Vagina (tissue), 2 donors: ENCODE measurements around the gene ZNF83. TPM values are rescaled to one million over a fixed set of nuclear protein-coding genes. Genes with fewer than 3 reads are reported as not detected.
"Not testable (repeated sequence)": the region's sequence is repeated elsewhere in the genome, so short reads cannot be mapped to it uniquely, and the experiment has no call there.

Source experiments
- DNase-seq, 2 donors: peaks; one replicate each; pipeline ENCODE4 v3.0.0-alpha.2; 2017; ENCODE audit errors: extremely low spot score in 2 of 2
- H3K27ac ChIP-seq: fragments of 200-600 bp; sonication (generic); one replicate; pipeline ENCODE4 v1.5.1; 2019
- H3K27me3 ChIP-seq: fragments of 200-600 bp; sonication (generic); one replicate; pipeline ENCODE4 v1.5.1; 2019
- H3K36me3 ChIP-seq, 2 donors: fragments of 200-600 bp; sonication (generic); one replicate each; pipeline ENCODE4 v1.5.1; 2017 to 2019
- H3K4me1 ChIP-seq: fragments of 200-600 bp; sonication (generic); one replicate; pipeline ENCODE4 v1.5.1; 2019
- H3K4me3 ChIP-seq, 2 donors: fragments of 200-600 bp; sonication (generic); 1 replicate in 1 of 2; 2 replicates in 1 of 2; pipeline ENCODE4 v1.5.1; 2016 to 2019
- H3K9me3 ChIP-seq: fragments of 200-600 bp; sonication (generic); one replicate; pipeline ENCODE4 v1.5.1; 2019
- POLR2A ChIP-seq, 2 donors: fragments of 450-650 bp; IDR thresholded peaks; one replicate each; pipeline ENCODE4 v1.6.1; 2017; ENCODE audit warnings: antibody characterized with exemption in 2 of 2, mild to moderate bottlenecking in 2 of 2, moderate library complexity in 2 of 2
- POLR2AphosphoS5 ChIP-seq, 2 donors: sonication (generic); formaldehyde crosslinking; IDR thresholded peaks; one replicate each; pipeline ENCODE4 v1.9.0; 2017; ENCODE audit warnings: antibody characterized with exemption in 2 of 2, mild to moderate bottlenecking in 2 of 2, low read depth in 1 of 2; ENCODE audit not compliant: insufficient read depth in 1 of 2
- intact Hi-C: fragments of 100-400 bp; cut with DNase I; formaldehyde crosslinking; loops from one replicate; pipeline ENCODE4 v1.15.1; 2023
- total RNA-seq: library from RNA; depleted of rRNA; stranded (reverse); fragments of >200 nt; gene quantifications from one replicate; pipeline ENCODE4 v1.2.3, GENCODE V29; 2016
- TF ChIP-seq, protein P1 (sequence below), 3 experiments: fragments of 450-650 bp in 2 of 3; fragments of 200-600 bp in 1 of 3; sonication (generic) in 1 of 3; IDR thresholded peaks; one replicate each; pipeline ENCODE4 v1.5.1; 2017 to 2019; ENCODE audit warnings: antibody characterized with exemption in 3 of 3, mild to moderate bottlenecking in 2 of 3, moderate library complexity in 2 of 3

Gene ZNF83
- 78.6 TPM for total RNA-seq

DNA sequence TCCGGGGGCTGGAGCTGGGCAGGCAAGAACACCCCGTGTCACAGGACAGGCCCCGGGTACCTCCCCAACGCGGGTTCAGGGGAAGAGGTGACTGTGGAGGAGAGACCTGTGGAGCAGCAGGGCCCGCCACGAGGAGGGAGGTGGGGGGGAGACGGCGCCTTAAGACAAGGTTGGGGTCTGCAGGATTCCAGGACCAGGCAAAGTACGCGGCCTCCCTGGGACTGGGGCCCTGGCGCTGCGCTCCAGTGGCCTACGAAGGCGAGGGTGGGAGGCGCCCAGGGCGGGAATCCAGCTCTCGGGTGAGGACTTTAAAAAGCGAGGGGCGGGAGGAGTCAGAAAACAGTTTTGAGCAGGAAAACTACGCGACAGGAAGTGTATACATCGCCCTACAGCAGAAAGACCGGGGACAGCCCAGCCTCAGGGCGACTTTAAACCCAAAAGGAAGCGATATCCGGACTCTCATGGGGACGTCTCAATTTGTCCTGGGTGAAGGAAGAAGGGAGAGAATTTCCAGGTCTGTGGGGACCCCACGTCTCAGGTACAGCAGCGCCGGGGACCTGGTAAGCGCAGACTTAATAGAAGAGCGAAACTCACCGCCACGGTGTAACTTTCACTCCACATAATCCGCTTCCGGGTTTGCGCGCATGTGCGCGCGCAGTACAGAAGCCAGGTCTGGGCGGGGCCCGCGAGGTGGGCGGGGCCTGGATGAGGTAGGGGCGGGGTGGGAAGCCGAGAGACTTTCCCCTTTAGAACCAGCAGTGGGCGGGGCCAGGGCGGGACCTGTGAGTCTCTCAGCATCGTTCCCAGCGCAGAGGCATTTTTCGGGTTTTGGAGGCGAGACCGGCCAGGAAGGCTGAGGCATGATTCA is at the start of gene ZNF83:
Gene ZNF83 (minus strand): TSS at position 638 of the 868 bp plus-strand sequence.
- Histone ChIP-seq H3K9me3 (no peaks in the 10 kb centered on the region), H3K36me3 (peaks cover 0 to 5% of the 10 kb centered on the region in 2 donors), H3K4me3 (peak within 1 kb of the TSS; percentile 50 to 69), H3K27ac (peak within 1 kb of the TSS; percentile 78), H3K27me3 (no peaks in the 10 kb centered on the region), H3K4me1 (peaks cover 15% of the 10 kb centered on the region)
- peak; percentile 95 to 98 for DNase-seq
- TF ChIP-seq POLR2AphosphoS5 (IDR thresholded peaks at IDR 0.05; ENCODE audit: insufficient read depth in 1 of 2, low read depth in 1 of 2) (peak; percentile 68 to 88), POLR2A (IDR thresholded peaks at IDR 0.05) (peak in 1 of 2 donors; percentile 33)
- TF ChIP-seq, protein P1, sequence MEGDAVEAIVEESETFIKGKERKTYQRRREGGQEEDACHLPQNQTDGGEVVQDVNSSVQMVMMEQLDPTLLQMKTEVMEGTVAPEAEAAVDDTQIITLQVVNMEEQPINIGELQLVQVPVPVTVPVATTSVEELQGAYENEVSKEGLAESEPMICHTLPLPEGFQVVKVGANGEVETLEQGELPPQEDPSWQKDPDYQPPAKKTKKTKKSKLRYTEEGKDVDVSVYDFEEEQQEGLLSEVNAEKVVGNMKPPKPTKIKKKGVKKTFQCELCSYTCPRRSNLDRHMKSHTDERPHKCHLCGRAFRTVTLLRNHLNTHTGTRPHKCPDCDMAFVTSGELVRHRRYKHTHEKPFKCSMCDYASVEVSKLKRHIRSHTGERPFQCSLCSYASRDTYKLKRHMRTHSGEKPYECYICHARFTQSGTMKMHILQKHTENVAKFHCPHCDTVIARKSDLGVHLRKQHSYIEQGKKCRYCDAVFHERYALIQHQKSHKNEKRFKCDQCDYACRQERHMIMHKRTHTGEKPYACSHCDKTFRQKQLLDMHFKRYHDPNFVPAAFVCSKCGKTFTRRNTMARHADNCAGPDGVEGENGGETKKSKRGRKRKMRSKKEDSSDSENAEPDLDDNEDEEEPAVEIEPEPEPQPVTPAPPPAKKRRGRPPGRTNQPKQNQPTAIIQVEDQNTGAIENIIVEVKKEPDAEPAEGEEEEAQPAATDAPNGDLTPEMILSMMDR (IDR thresholded peaks at IDR 0.05): no peak
- intact Hi-C loops: no loop called here

DNA sequence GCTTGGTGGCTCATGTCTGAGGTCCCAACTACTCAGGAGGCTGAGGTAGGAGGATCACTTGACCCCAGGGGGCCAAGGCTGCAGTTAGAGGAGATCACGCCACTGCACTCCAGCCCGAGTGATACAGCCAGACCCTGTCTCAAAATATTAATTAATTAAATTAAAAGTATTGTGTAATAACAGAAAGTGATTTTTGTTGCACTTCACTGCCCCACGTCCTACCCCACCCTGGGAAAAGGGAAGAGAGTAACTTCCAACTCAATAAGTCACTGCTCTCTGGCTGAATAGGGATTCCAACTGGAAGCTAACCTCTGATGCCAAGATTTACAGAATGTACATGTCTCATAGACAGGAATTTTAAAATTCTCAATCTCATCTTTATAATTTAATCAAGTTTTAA is 49.5 kb upstream of the ZNF83 start:
- no peak overlapping the region for H3K4me3 ChIP-seq
- H3K9me3 ChIP-seq: no peaks in the 10 kb centered on the region
- intact Hi-C loops: no loop called here
- no peaks in the 10 kb centered on the region for H3K27me3 ChIP-seq
- H3K4me1 ChIP-seq: peaks cover 19% of the 10 kb centered on the region
- no peaks in the 10 kb centered on the region for H3K36me3 ChIP-seq
- DNase-seq: no peak
- TF ChIP-seq POLR2A (IDR thresholded peaks at IDR 0.05): no peak
- TF ChIP-seq, protein P1 (IDR thresholded peaks at IDR 0.05): no peak
- TF ChIP-seq POLR2AphosphoS5 (IDR thresholded peaks at IDR 0.05; ENCODE audit: insufficient read depth in 1 of 2, low read depth in 1 of 2): no peak
- no peak overlapping the region for H3K27ac ChIP-seq

DNA sequence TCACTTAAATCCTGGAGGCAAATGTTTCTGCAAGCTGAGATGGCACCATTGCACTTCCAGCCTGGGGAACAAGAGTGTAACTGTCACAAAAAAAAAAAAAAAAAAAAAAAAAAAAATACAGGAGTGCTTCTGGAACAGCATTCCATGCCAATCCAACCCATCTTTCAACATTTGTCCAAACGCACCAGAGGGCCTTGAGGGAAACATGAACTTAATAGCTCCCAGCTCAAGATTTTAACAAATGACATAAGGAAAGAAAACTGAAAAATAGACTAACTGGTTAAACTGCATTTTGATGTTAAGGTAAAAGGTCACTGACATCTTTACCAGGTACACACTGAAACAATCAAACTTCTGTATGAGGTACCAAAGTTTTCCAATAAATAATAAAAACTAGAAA is 47.7 kb upstream of the ZNF83 start:
- Histone ChIP-seq H3K9me3 (no peaks in the 10 kb centered on the region), H3K4me1 (peaks cover 12% of the 10 kb centered on the region), H3K4me3 (no peak overlapping the region), H3K27ac (no peak overlapping the region), H3K27me3 (no peaks in the 10 kb centered on the region), H3K36me3 (no peaks in the 10 kb centered on the region)
- no peak for TF ChIP-seq POLR2A (IDR thresholded peaks at IDR 0.05)
- TF ChIP-seq, protein P1 (IDR thresholded peaks at IDR 0.05): no peak
- no peak for TF ChIP-seq POLR2AphosphoS5 (IDR thresholded peaks at IDR 0.05; ENCODE audit: insufficient read depth in 1 of 2, low read depth in 1 of 2)
- DNase-seq: no peak
- intact Hi-C loops: no loop called here

DNA sequence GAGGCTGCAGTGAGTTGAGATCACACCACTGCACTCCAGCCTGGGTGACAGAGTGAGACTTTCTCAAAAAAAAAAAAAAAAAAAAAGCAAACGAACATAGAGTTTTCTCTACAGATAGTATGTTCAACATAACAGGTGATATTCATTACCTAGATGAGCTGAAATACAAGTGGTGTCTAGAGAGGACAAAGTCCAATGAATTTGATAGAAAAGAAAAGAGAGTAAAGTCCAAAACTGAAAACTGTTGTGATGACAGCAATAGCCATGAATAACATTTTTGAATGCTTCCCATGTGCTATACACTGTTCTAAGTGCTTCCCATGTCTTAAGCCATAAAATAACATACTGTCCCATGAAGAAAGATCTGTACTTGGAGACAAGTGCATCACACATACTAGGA is 43.1 kb upstream of the ZNF83 start:
- H3K36me3 ChIP-seq, H3K4me1 ChIP-seq, DNase-seq, H3K4me3 ChIP-seq, H3K9me3 ChIP-seq, H3K27ac ChIP-seq, intact Hi-C loops, H3K27me3 ChIP-seq: not testable (repeated sequence)

DNA sequence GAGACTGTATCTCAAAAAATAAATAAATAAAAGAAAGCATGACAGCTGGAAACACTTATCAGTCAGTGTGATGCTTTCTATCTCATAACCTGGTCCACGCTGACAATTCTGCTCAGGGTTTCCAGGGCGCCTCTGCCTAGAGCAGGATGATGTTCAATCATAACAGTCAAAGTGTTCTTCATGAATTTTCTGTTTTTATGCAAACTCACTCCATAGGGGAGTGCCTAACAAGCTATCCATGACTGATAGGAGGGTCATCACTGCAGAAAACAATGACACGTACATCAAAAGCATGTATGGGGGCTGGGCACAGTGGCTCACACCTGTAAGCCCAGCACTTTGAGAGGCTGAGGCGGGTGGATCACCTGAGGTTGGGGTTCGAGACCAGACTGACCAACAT is 41.4 kb upstream of the ZNF83 start:
- no peaks in the 10 kb centered on the region for H3K4me1 ChIP-seq
- no peak overlapping the region for H3K27ac ChIP-seq
- no peaks in the 10 kb centered on the region for H3K27me3 ChIP-seq
- no peaks in the 10 kb centered on the region for H3K9me3 ChIP-seq
- no peak for DNase-seq
- intact Hi-C loops: no loop called here
- no peak for TF ChIP-seq POLR2A (IDR thresholded peaks at IDR 0.05)
- no peak for TF ChIP-seq POLR2AphosphoS5 (IDR thresholded peaks at IDR 0.05; ENCODE audit: insufficient read depth in 1 of 2, low read depth in 1 of 2)
- TF ChIP-seq, protein P1 (IDR thresholded peaks at IDR 0.05): no peak
- H3K36me3 ChIP-seq: no peaks in the 10 kb centered on the region
- no peak overlapping the region for H3K4me3 ChIP-seq

DNA sequence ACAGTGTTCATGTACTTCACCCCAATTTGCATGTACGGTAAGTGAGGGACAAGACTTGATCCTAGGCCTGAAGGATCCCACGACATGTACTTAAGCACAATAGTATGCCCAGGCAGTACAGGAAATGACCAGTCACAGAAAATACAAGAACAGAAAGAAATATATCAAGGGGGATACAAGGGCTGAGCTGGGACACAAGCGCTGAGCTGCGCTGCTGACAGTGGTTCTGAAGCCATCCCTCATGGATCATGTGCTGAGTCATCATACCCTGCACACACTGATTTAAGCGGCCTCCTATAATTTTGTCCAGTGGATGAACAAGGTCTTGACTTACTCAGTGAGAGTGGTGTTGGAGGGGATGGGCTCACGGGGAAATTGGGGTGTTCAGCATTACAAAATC is 37.1 kb upstream of the ZNF83 start:
- intact Hi-C loops, H3K4me1 ChIP-seq, H3K4me3 ChIP-seq, H3K27ac ChIP-seq, H3K36me3 ChIP-seq, DNase-seq, H3K27me3 ChIP-seq, H3K9me3 ChIP-seq: not testable (repeated sequence)
